HG02970 (cell line): ENCODE measurements around the gene EXOSC10.
"Not testable (repeated sequence)": the region's sequence is repeated elsewhere in the genome, so short reads cannot be mapped to it uniquely, and the experiment has no call there.

Source experiments
- ATAC-seq: cut with Tn5 transposase; IDR thresholded peaks from one replicate; pipeline ENCODE4 v1.9.1; 2021; ENCODE audit warnings: mild to moderate bottlenecking, moderate library complexity, moderate number of reproducible peaks; ENCODE audit not compliant: unreplicated experiment, low FRiP score

Gene EXOSC10

GRCh38 chr1:11024154-11024873 is 75.4 kb downstream of the EXOSC10 start:
- no peak for ATAC-seq

GRCh38 chr1:11023201-11023600 is 76.5 kb downstream of the EXOSC10 start:
- ATAC-seq, result no peak

GRCh38 chr1:11019971-11020370 is 79.7 kb downstream of the EXOSC10 start:
- no peak for ATAC-seq

- not testable (repeated sequence) for ATAC-seq
These were observed 80.3 kb downstream of the EXOSC10 start for GRCh38 chr1:11019358-11019757.
